GM19023 (cell line): ENCODE results near the gene ARID1B.

Experiments
- ATAC-seq: cut with Tn5 transposase; IDR thresholded peaks from one replicate; pipeline ENCODE4 v1.9.1; 2021; ENCODE audit warnings: mild to moderate bottlenecking, moderate library complexity; ENCODE audit not compliant: unreplicated experiment

ARID1B gene

GRCh38 chr6:156822747-156823206 is 45.6 kb downstream of the ARID1B start:
- ATAC-seq: no peak

- ATAC-seq: no peak
Observed at GRCh38 chr6:156824142-156824541, 47.0 kb downstream of the ARID1B start.

DNA sequence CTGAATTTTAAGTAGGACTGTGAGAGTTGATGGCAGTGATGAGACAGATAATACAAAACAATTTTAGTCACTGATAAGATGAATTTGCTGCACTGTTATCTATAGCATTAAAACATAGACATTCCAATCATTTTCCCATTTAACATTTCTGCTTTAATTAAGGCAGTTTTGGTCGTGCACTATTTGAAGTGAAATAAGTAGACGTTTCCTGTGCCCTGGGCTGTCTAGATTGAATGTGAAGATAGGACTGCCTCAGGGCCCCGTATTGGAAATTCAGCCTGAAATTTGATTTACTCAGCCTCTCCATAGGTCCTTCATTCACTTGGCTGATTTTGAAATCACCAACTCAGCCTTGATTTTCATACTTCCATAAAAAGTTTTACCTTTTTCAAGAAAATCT is 48.3 kb downstream of the ARID1B start:
- ATAC-seq: no peak

DNA sequence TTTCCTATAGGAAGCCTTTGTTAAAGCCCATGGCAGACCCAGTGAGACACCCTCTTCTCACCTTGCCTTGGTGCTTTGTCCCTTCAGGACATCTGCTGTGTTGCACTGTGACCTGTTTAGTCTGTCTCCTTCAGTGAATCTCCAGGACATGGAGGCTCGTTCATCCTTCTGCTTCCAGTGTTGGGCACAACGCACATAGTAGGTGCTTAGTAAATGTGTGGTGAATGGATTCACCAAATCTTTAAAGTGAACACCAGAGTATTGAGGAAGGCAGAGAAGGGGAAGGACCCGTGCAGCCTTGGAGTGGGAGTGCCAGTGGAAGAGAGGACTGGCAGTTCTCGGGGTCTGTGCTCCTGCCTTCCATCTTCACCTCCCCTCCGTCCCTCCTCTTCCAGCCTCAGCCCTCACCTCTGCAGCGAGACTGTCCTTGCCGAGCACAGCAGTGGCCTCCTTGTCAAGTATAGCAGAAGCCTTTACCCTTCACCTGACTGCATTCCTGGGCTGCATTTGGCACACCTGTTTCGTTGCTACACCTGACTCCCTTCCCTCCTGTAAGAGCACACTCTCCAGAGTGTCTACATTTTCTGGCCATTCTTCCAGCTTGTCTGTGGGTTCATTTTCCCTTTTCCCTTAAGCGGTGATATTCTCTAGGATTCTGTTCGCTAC is 49.2 kb downstream of the ARID1B start:
- no peak for ATAC-seq

GRCh38 chr6:156827382-156827781 is 50.2 kb downstream of the ARID1B start:
- ATAC-seq: no peak

DNA sequence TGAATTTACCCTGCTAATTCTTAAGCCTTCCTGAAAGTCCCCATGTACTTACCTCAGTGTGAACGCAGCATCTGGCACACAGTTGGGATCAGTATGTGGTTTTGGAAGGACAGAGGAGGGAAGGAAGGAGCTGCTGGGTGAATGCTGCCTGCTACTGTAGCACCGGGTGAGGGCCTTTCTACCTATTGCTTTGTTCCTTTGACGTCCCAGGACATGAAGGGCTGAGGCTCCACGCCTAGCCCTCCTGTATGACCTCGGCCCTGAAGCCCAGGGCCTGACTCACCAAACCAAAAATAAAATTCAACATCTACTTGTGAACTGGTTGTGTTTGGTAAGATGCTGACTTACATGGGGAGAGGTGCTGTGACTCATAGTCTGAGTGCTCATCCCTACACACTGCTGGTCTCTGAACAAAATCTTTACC is 51.1 kb downstream of the ARID1B start:
- ATAC-seq: no peak

DNA sequence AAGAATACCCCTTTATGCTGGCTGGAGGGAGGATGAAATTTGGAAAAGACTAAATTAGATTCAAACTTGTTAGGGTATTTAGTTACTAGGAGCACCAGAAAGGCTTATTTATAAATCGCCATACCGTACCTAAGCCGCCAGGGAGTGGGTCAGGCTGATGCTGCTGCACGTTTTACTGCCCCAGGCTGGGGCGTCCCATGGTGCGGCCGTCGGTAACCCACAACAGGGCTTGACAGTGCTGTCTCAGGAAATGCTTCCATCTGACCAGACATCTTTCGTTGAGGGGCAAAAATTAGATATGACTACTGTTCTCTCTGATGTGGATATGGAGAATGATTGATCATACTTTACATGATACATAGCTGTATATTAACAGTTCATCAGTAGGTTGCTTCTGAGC is 52.9 kb downstream of the ARID1B start:
- no peak for ATAC-seq

GRCh38 chr6:156832231-156832647 is 55.1 kb downstream of the ARID1B start:
- ATAC-seq: no peak

DNA sequence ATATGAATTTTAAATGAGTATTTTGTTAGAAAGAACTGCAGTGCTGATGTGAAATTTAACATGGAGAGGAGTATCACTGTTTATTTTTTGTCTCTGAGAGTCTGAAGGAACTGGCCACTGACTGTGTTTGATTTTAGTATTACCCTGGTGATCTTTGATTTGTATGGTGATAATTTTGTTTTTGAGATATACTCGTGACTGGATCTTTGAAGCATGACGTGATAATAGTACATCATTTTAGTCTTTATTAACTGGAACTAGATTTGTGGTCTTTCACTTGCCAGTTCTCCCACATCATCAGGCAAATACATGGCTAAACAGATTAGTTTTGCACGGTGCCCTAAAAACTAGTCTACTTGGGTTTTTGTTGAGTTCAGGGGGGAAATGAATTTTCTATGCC is 55.5 kb downstream of the ARID1B start:
- no peak for ATAC-seq

GRCh38 chr6:156833755-156834154 is 56.6 kb downstream of the ARID1B start:
- ATAC-seq: no peak

DNA sequence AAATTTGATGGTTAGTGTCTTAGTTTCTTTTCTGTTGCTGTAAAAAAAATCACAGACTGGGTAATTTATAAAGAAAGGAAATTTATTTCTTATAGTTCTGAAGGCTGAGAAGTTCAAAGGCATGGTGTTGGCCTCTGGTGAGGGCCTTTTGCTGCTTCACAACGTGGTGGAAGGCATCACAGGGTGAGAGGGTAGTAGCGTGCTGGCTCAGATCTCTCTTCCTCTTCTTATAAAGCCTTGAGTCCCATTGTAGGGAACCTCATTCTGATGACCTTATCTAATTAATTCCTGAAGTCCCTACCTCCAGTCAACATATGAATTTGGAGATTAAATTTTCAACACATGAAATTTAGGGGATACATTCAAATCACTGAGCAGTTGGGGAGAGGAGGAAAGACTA is 62.0 kb downstream of the ARID1B start:
- ATAC-seq: no peak

DNA sequence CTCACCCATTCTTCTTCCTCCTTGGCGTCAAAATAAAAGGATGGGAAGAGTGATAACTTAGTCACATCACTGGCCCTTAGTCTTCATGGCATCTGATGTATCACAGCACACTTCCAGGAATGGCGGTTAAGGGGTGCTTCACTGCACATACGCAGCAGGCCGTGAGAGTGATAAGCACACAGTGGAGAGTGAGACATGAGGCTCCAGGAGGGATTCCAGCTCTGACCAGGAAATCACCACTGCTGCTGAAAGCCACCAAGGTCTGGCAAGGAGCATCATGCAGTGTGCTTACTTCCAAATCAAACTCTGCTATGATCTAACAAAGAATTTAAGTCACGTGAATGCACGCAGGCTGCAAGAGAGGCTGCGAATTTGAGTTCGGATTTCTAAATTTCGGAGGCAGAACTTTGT is 62.4 kb downstream of the ARID1B start:
- ATAC-seq: no peak

DNA sequence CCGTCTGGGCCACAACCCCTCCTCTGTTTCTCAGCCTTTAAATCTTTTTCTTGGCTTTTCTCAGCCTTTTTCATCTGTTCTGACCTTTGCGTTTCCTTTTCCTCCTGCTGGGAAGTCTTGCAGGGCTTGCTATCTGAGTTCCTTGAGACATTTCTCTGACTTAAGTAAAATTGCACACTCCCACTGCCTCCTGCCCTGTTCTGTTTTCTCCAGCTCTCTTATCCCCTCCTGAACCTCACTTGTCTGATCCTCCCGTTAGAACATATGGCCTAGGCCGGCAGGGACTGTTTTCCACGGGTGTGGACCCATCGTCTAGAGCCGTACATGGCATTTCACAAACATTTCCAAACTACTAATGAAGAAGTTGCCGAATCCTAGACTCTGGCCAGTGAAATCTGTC is 63.0 kb downstream of the ARID1B start:
- ATAC-seq: no peak

GRCh38 chr6:156840606-156841005 is 63.4 kb downstream of the ARID1B start:
- ATAC-seq: no peak

GRCh38 chr6:156841508-156841907 is 64.3 kb downstream of the ARID1B start:
- ATAC-seq: no peak

GRCh38 chr6:156842598-156843250 is 65.5 kb downstream of the ARID1B start:
- no peak for ATAC-seq

GRCh38 chr6:156844089-156844488 is 66.9 kb downstream of the ARID1B start:
- no peak for ATAC-seq

GRCh38 chr6:156845454-156846155 is 68.4 kb downstream of the ARID1B start:
- no peak for ATAC-seq

DNA sequence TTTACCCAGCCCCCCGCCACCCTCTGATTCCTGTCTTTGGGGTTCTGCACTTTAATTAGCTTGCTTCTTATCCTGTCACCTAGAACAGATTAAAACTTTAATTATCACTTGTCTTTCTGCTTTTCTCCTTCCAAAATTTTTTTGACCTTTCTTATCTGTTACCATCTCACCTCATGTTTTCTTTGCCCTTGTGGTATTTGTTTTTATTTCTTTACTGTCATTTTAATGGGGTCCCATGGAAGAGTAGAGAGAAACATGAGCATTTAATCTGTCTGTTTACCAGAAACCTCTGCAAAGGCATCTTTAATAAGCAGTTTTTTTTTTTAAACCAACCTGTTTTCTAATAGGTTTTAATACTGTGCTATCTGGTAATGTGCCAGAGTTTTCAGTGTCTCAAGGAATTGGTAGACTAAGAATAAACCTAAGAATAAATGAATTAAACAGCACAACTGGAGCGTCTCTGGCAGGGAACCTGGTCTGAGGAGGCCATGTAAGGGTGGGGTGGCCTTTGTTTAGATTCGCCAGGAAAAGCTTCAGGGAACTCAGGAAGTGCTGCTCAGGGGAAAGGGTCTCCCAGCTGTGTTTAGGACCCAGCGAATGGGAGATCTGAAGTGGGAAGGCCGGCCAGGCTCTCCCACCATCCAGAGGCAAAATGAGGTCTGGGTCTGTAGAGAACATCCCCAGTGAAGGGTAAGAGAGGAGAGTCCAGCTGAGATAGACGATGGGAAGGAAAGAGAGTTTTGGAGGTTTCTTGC is 69.8 kb downstream of the ARID1B start:
- ATAC-seq: no peak

DNA sequence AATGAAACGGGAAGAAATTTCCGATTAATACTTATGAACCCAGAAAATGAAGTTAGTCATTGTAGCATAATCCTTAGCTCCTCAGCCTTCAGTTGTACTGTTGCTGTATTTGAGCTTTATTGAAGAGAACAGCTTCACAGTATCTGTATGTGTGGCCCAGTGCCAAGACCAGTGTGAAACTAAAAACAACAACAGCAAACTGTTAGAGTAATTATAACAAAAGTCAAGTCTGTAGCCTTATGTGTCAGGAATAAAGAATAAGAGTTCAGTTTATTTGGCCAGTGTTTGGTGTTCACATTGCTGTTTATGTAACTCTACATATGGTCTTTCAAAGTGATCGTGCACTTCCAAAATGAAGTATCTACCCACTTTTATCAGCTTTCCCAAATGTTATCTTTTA is 70.9 kb downstream of the ARID1B start:
- no peak for ATAC-seq

DNA sequence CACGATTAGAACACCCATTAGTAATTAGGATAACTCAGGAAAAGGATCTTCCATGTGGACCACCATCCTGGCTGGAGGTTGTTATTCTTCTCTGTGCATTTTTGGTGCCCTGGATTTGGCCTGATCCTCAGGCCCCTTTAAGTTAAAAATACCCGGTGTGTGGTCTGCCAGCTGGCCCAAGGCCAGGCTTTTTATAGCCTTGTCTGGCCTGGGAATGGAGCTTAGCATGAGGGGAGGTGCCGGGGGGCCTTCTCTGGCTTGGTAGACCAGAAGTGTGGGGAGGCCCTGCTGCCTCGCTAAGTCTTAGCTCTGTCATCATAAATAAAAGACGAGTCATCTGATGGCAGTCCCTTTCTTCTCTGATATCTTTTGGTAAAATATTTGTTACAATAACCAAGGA is 71.4 kb downstream of the ARID1B start:
- no peak for ATAC-seq
